Astrocyte of the spinal cord (primary cell): ENCODE results near the gene CD96.

Experiments
- DNase-seq: peaks from one replicate; pipeline ENCODE4 v3.0.0; 2011; ENCODE audit warnings: low read depth, low spot score
- H3K4me3 ChIP-seq: 2 replicates; pipeline ENCODE4 v1.5.1; 2011; ENCODE audit warnings: low read depth, mild to moderate bottlenecking, low read length, moderate library complexity
- CTCF ChIP-seq: IDR thresholded peaks from 2 replicates; pipeline ENCODE4 v1.5.1; 2012; ENCODE audit warnings: low read depth, mild to moderate bottlenecking, low read length, inconsistent platforms
- in situ Hi-C: cut with HindIII; loops from 2 replicates; pipeline ENCODE4 v1.10.0; 2017; ENCODE audit warnings: low sequenced_read_pairs

Gene CD96

GRCh38 chr3:111639316-111639715 lies 97.3 kb downstream of the CD96 start:
- in situ Hi-C loops, result no loop called here
- H3K4me3 ChIP-seq, result no peak overlapping the region
- no peak for TF ChIP-seq CTCF
- DNase-seq, result no peak

- in situ Hi-C loops, result no loop called here
- DNase-seq, result no peak
- H3K4me3 ChIP-seq, result no peak overlapping the region
- TF ChIP-seq CTCF, result no peak
These were observed 107.1 kb downstream of the CD96 start for GRCh38 chr3:111648991-111649579.

GRCh38 chr3:111650378-111651275 lies 108.6 kb downstream of the CD96 start:
- no peak for DNase-seq
- in situ Hi-C loops, result no loop called here
- no peak overlapping the region for H3K4me3 ChIP-seq
- TF ChIP-seq CTCF, result no peak

- no peak for DNase-seq
- no peak for TF ChIP-seq CTCF
- H3K4me3 ChIP-seq, result no peak overlapping the region
- in situ Hi-C loops, result no loop called here
These were observed 110.6 kb downstream of the CD96 start for GRCh38 chr3:111652492-111653180.

DNA sequence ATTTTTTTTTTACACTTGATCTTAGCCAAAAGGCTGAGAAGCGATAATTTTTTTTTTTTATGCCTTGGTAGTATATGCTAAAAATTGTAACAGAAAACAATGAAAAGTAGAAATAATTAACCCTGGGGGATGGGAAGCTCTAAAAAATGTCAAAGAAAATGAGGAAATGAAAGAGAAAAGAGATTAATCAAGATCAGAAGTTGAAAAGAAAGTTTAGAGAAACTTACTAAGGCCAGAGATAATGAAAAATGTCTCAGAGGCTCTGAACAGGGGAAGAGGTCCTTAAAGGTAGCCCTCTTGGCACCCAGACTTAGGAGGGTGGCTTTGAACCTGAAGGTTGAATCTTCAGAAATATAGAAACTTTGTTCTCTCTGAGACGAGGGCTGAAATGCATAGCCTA lies 111.8 kb downstream of the CD96 start:
- DNase-seq, result no peak
- no peak for TF ChIP-seq CTCF
- H3K4me3 ChIP-seq, result no peak overlapping the region
- in situ Hi-C loops, result no loop called here

GRCh38 chr3:111662012-111662411 lies 120.0 kb downstream of the CD96 start:
- no peak for DNase-seq
- no peak overlapping the region for H3K4me3 ChIP-seq
- no peak for TF ChIP-seq CTCF
- in situ Hi-C loops, result no loop called here
